Gastroesophageal sphincter (tissue), 3 donors: ENCODE data around the gene DOCK9.

Experiments used
- CTCF ChIP-seq, 4 experiments: fragments of 200-600 bp in 2 of 4; fragments of 450-650 bp in 2 of 4; sonication (generic) in 1 of 4; IDR thresholded peaks; one replicate each; pipeline ENCODE4 v1.5.1; 2017 to 2019; ENCODE audit warnings: antibody characterized with exemption in 4 of 4, mild to moderate bottlenecking in 2 of 4, moderate library complexity in 2 of 4
- EP300 ChIP-seq: sonication (generic); formaldehyde crosslinking; IDR thresholded peaks from one replicate; pipeline ENCODE4 v1.6.1; 2017; ENCODE audit warnings: antibody characterized with exemption, mild to moderate bottlenecking
- POLR2A ChIP-seq, 2 donors: fragments of 450-650 bp; IDR thresholded peaks; one replicate each; pipeline ENCODE4 v1.6.1; 2017; ENCODE audit warnings: antibody characterized with exemption in 2 of 2, mild to moderate bottlenecking in 2 of 2, moderate library complexity in 1 of 2
- POLR2AphosphoS5 ChIP-seq: sonication (generic); formaldehyde crosslinking; IDR thresholded peaks from one replicate; pipeline ENCODE4 v1.6.1; 2017; ENCODE audit warnings: antibody characterized with exemption

- TF ChIP-seq POLR2AphosphoS5 (no peak), CTCF (IDR thresholded peaks at IDR 0.05) (no peak), POLR2A (IDR thresholded peaks at IDR 0.05) (no peak), EP300 (no peak)
These were observed 123.4 kb downstream of the DOCK9 start for GRCh38 chr13:98854448-98854847.
